Measurements from ENCODE around the gene ACOT8.
"Not testable (repeated sequence)": the region's sequence is repeated elsewhere in the genome, so short reads cannot be mapped to it uniquely, and the experiment has no call there.

Gene ACOT8

GRCh38 chr20:45826381-45827019 is 30.7 kb downstream of the ACOT8 start:
- DNase-seq: no peak

- no peak for DNase-seq
Measured at GRCh38 chr20:45823949-45824835, 33.0 kb downstream of the ACOT8 start.

GRCh38 chr20:45822857-45823256 is 34.3 kb downstream of the ACOT8 start:
- no peak for DNase-seq

GRCh38 chr20:45821947-45822346 is 35.2 kb downstream of the ACOT8 start:
- DNase-seq: no peak

GRCh38 chr20:45819466-45819865 is 37.7 kb downstream of the ACOT8 start:
- no peak for DNase-seq

GRCh38 chr20:45818239-45818638 is 39.0 kb downstream of the ACOT8 start:
- no peak for DNase-seq

GRCh38 chr20:45817376-45818194 is 39.6 kb downstream of the ACOT8 start:
- no peak for DNase-seq

GRCh38 chr20:45816951-45817350 is 40.2 kb downstream of the ACOT8 start:
- DNase-seq: no peak

GRCh38 chr20:45814314-45814713 is 42.9 kb downstream of the ACOT8 start:
- DNase-seq: no peak

GRCh38 chr20:45813489-45813888 is 43.7 kb downstream of the ACOT8 start:
- DNase-seq: no peak

GRCh38 chr20:45813006-45813340 is 44.2 kb downstream of the ACOT8 start:
- no peak for DNase-seq

- DNase-seq: peak; percentile 88
Measured at GRCh38 chr20:45812157-45813005, 44.8 kb downstream of the ACOT8 start, which contains the start of gene UBE2C. TSS of gene UBE2C (plus strand) at chr20:45812644. CDS start at chr20:45812696, 52 bp downstream.

GRCh38 chr20:45810191-45810970 is 46.8 kb downstream of the ACOT8 start:
- no peak for DNase-seq

- no peak for DNase-seq
Measured at GRCh38 chr20:45801851-45802250, 55.3 kb downstream of the ACOT8 start.

GRCh38 chr20:45798935-45799642 is 58.1 kb downstream of the ACOT8 start:
- DNase-seq: peak; percentile 60 to 72

- DNase-seq: not testable (repeated sequence)
Measured at GRCh38 chr20:45797955-45798354, 59.2 kb downstream of the ACOT8 start.

GRCh38 chr20:45797510-45797909 is 59.7 kb downstream of the ACOT8 start:
- DNase-seq: not testable (repeated sequence)

- no peak for DNase-seq
Measured at GRCh38 chr20:45796337-45797065, 60.7 kb downstream of the ACOT8 start.

- peak; percentile 52 to 55 for DNase-seq
Measured at GRCh38 chr20:45792317-45793118, 64.7 kb downstream of the ACOT8 start.

All from AML-193 (cell line).